ENCODE measurements around the gene FBXO9.

Gene FBXO9

GRCh38 chr6:53130569-53131290 lies 65.5 kb downstream of the FBXO9 start:
- TF ChIP-seq ZFX (IDR thresholded peaks at IDR 0.05; ENCODE audit: borderline replicate concordance) (no peak), CTCF (IDR thresholded peaks at IDR 0.05) (no peak)
- no peak overlapping the region for H3K27ac ChIP-seq

GRCh38 chr6:53133961-53134360 lies 68.8 kb downstream of the FBXO9 start:
- no peak for TF ChIP-seq ZFX (IDR thresholded peaks at IDR 0.05; ENCODE audit: borderline replicate concordance)
- no peak overlapping the region for H3K27ac ChIP-seq

- no peak overlapping the region for H3K27ac ChIP-seq
- no peak for TF ChIP-seq CTCF (IDR thresholded peaks at IDR 0.05)
- no peak for TF ChIP-seq ZFX (IDR thresholded peaks at IDR 0.05; ENCODE audit: borderline replicate concordance)
Observed at GRCh38 chr6:53134601-53135235, 69.5 kb downstream of the FBXO9 start.

- H3K27ac ChIP-seq: no peak overlapping the region
- no peak for TF ChIP-seq CTCF (IDR thresholded peaks at IDR 0.05)
- TF ChIP-seq ZFX (IDR thresholded peaks at IDR 0.05; ENCODE audit: borderline replicate concordance): no peak
Observed at GRCh38 chr6:53136000-53136609, 70.9 kb downstream of the FBXO9 start.

- H3K27ac ChIP-seq: no peak overlapping the region
- TF ChIP-seq CTCF (IDR thresholded peaks at IDR 0.05) (no peak), ZFX (IDR thresholded peaks at IDR 0.05; ENCODE audit: borderline replicate concordance) (no peak)
Observed at GRCh38 chr6:53139841-53140413, 74.7 kb downstream of the FBXO9 start.

- no peak overlapping the region for H3K27ac ChIP-seq
- TF ChIP-seq CTCF (IDR thresholded peaks at IDR 0.05) (no peak), ZFX (IDR thresholded peaks at IDR 0.05; ENCODE audit: borderline replicate concordance) (no peak)
Observed at GRCh38 chr6:53142810-53143209, 77.6 kb downstream of the FBXO9 start.

GRCh38 chr6:53143710-53144109 lies 78.5 kb downstream of the FBXO9 start:
- H3K27ac ChIP-seq: no peak overlapping the region
- TF ChIP-seq ZFX (IDR thresholded peaks at IDR 0.05; ENCODE audit: borderline replicate concordance) (no peak), CTCF (IDR thresholded peaks at IDR 0.05) (no peak)

Data from 22Rv1 (cell line).